Testis (tissue), 3 donors: ENCODE data around the gene FXYD2. TPM values are rescaled to one million over a fixed set of nuclear protein-coding genes. Genes with fewer than 3 reads are reported as not detected.
A peak's percentile ranks its signal among the peaks of the same experiment; 100 is the strongest.

Source experiments
- DNase-seq: peaks from one replicate; pipeline ENCODE4 v3.0.0-alpha.2; 2019
- H3K27ac ChIP-seq, 2 donors: fragments of 200-600 bp; sonication (generic); one replicate each; pipeline ENCODE4 v1.5.1; 2019
- H3K27me3 ChIP-seq: fragments of 200-600 bp; sonication (generic); one replicate; pipeline ENCODE4 v1.5.1; 2019
- H3K36me3 ChIP-seq: fragments of 200-600 bp; sonication (generic); one replicate; pipeline ENCODE4 v1.5.1; 2017; ENCODE audit warnings: low read depth; ENCODE audit errors: missing control alignments
- H3K4me1 ChIP-seq: fragments of 200-600 bp; sonication (generic); one replicate; pipeline ENCODE4 v1.5.1; 2019
- H3K4me3 ChIP-seq, 2 donors: fragments of 200-600 bp; sonication (generic); one replicate each; pipeline ENCODE4 v1.5.1; 2017 to 2019
- H3K9me3 ChIP-seq: fragments of 200-600 bp; sonication (generic); one replicate; pipeline ENCODE4 v1.5.1; 2017
- POLR2A ChIP-seq: fragments of 450-650 bp; IDR thresholded peaks from one replicate; pipeline ENCODE4 v1.6.1; 2017; ENCODE audit warnings: antibody characterized with exemption, mild to moderate bottlenecking, moderate library complexity
- WGBS, 2 donors: methylation state at CpG; one replicate each; pipeline ENCODE4 v1.1.5; 2018; 5-methylcytosine and 5-hydroxymethylcytosine counted together
- intact Hi-C: fragments of 100-400 bp; cut with DNase I; formaldehyde crosslinking; loops from one replicate; pipeline ENCODE4 v1.15.1; 2023; ENCODE audit warnings: low total_unique reads
- polyA plus RNA-seq: library from polyadenylated mRNA; stranded (reverse); fragments of 350-450 nt; fragmentation: Illumina TruSeq; extraction: RNeasy Lipid Tissue Mini Kit (QIAGEN cat#74804); gene quantifications from one replicate; pipeline ENCODE4 v1.2.3, GENCODE V29; 2014; ENCODE audit warnings: low read depth, low replicate concordance; ENCODE audit not compliant: insufficient read depth
- total RNA-seq, 2 donors: library from RNA; depleted of rRNA; stranded (reverse); fragments of >200 nt; gene quantifications; one replicate each; pipeline ENCODE4 v1.2.3, GENCODE V29; 2016
- TF ChIP-seq, protein P1 (sequence below), 3 experiments: fragments of 450-650 bp in 2 of 3; fragments of 200-600 bp in 1 of 3; sonication (generic) in 1 of 3; IDR thresholded peaks; one replicate each; pipeline ENCODE4 v1.5.1; 2016 to 2019; ENCODE audit warnings: antibody characterized with exemption in 3 of 3, mild to moderate bottlenecking in 2 of 3, moderate library complexity in 1 of 3

FXYD2 gene
- total and polyA plus RNA-seq, 3 donors from 2014 or later = 5.3 to 8.3 (median 7.6) TPM

DNA sequence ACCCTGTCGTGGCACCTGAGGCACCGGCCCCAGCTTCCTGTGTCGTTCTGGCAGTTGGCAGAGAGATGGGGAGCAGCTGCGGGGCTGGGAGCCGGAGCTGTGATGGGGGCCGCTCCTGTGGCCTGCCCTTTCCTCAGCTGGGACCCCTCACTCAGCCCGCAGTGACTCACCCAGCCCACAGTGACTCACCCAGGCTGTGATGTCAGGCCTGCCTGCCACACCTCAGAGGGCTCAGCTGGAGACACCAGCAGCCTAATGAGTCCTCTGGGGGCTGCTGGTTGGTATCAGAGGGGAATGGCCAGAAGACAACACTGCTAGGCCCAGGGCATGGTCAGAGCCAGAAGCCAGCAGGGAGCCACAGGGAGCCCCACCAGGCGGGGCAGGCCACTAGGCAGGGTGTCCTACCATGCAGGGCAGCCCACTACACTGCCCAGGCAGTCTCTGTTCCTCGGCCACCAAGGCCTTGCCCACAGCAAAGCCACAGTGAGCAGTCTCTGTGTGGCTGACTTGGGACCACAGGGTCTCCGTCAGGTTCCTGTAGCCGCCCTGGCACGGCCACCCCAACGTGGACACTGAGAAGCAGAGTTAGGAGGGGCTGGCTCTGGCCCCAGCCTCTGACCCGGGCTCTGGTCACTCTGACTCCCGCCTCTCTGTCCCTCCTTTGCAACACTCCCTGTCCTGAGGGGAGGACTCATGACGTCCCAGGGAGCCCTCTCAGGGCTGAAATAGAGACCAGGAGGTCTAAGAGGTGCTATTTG is 4.2 kb upstream of the FXYD2 start:
- Histone ChIP-seq H3K9me3 (no peaks in the 10 kb centered on the region), H3K36me3 (no peaks in the 10 kb centered on the region), H3K4me1 (peaks cover 61% of the 10 kb centered on the region), H3K4me3 (no peak overlapping the region), H3K27ac (peak overlapping the region in 1 of 2 donors; percentile 53), H3K27me3 (no peaks in the 10 kb centered on the region)
- intact Hi-C loops = no loop called here
- peak; percentile 20 for DNase-seq
- 29 to 63% methylated on average over 3 to 16 of the region's 16 CpGs for WGBS, 2 donors
- TF ChIP-seq, protein P1, sequence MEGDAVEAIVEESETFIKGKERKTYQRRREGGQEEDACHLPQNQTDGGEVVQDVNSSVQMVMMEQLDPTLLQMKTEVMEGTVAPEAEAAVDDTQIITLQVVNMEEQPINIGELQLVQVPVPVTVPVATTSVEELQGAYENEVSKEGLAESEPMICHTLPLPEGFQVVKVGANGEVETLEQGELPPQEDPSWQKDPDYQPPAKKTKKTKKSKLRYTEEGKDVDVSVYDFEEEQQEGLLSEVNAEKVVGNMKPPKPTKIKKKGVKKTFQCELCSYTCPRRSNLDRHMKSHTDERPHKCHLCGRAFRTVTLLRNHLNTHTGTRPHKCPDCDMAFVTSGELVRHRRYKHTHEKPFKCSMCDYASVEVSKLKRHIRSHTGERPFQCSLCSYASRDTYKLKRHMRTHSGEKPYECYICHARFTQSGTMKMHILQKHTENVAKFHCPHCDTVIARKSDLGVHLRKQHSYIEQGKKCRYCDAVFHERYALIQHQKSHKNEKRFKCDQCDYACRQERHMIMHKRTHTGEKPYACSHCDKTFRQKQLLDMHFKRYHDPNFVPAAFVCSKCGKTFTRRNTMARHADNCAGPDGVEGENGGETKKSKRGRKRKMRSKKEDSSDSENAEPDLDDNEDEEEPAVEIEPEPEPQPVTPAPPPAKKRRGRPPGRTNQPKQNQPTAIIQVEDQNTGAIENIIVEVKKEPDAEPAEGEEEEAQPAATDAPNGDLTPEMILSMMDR (IDR thresholded peaks at IDR 0.05) = no peak
- no peak for TF ChIP-seq POLR2A

DNA sequence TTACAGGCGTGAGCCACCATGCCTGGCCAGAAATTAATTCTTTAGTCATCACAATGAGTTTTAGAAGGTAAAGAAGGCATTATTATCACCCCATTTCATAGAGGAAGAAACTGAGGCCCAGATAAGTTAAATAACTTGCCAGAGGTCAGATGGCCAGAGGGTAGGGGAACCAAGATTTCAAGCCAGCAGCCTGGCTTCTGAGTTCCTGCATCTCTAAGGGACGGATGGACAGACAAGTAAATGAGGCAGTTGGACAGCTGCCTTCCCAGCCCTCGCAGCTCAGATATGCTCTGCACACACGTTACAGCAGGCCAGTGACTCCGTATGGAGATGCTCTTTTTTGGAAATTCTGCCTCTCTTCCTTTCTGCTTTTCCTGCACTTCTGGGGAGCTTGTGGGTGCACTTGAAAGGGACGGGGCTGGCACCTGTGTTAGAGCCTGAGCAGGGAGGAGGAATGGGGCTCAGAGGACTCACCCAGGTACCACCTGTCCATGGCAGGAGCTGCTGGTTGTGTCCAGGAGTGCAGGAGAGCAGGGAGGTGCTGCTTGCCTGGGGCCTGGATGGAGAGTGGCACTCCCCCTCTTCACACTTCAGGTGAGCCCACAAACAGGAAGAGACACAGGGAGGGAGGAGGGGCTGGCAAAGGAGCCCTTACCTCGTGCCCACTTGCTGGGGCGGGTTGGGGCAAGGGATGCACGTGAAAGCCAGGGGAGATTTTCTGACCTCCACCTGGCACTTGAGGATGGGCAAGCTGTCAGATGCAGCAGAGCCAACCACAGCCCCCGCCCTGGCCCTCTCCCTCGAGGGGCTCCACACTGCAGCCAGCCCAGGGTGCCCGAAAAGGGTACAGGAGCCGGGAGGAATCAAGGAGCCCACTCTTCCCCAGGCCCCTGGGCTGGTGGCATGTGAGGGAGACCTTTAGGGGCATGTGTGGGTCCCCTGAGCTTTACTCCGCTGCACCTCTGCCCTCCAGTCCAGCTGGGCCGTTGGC is 3.3 kb upstream of the FXYD2 start:
- Histone ChIP-seq H3K27me3 (no peaks in the 10 kb centered on the region), H3K27ac (no peak overlapping the region)

DNA sequence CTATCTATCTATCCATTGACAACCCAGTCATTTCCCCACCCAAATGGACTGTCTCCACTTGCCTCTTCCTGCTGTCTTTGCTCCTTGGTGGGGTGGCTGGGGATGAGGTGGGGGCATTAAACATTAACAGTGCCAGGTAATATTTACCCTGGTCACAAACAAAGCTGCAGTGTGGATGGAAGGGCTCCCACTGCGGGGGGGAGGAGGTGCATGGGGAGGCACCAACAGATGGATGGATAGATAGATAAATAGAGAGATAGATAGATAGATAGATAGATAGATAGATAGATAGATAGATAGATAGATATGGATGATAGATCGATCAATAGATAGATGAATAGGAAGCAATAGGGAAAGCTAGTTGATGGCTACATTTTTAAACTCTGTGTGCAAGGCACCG is 2.3 kb upstream of the FXYD2 start:
- Histone ChIP-seq H3K4me3 (no peak overlapping the region), H3K27me3 (no peaks in the 10 kb centered on the region), H3K36me3 (no peaks in the 10 kb centered on the region), H3K9me3 (no peaks in the 10 kb centered on the region), H3K4me1 (peaks cover 47% of the 10 kb centered on the region), H3K27ac (no peak overlapping the region)
- TF ChIP-seq, protein P1 (IDR thresholded peaks at IDR 0.05) = no peak
- TF ChIP-seq POLR2A = no peak
- intact Hi-C loops = no loop called here
- no peak for DNase-seq
- WGBS, 2 donors = 89 to 90% methylated on average over 3 of the region's 3 CpGs

More for the DNA sequence above, 3.3 kb upstream of the FXYD2 start:
- Histone ChIP-seq H3K36me3 (no peaks in the 10 kb centered on the region), H3K9me3 (no peaks in the 10 kb centered on the region), H3K4me1 (peaks cover 57% of the 10 kb centered on the region), H3K4me3 (no peak overlapping the region)
- intact Hi-C loops = no loop called here
- peak; percentile 14 for DNase-seq
- 76 to 85% methylated on average over 6 to 15 of the region's 15 CpGs for WGBS, 2 donors
- no peak for TF ChIP-seq POLR2A
- TF ChIP-seq, protein P1 (IDR thresholded peaks at IDR 0.05) = no peak

DNA sequence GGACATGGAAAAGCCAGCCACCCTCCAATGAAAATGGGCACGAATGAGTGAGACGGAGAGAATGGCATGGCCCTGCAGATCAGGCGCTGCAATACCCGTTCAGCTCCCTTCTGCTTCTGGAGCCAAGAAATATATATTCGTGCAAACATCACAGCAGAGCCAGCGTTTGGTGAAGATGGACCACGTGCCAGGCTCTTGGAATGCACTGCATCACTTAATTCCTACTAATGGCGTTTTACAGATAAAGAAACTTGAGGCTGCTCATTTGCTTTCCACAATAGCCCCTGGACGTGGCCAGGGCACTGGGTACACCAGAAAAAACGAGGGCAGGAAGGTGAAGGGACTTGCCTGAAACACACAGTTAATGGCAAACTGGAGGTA is 1.6 kb upstream of the FXYD2 start:
- peaks cover 44% of the 10 kb centered on the region for H3K4me1 ChIP-seq
- WGBS, 2 donors = 74 to 87% methylated on average over 10 of the region's 10 CpGs
- intact Hi-C loops = no loop called here
- TF ChIP-seq POLR2A = no peak
- TF ChIP-seq, protein P1 (IDR thresholded peaks at IDR 0.05) = no peak
- H3K27me3 ChIP-seq = no peaks in the 10 kb centered on the region
- no peak overlapping the region for H3K4me3 ChIP-seq
- H3K9me3 ChIP-seq = no peaks in the 10 kb centered on the region
- no peaks in the 10 kb centered on the region for H3K36me3 ChIP-seq
- peak; percentile 11 for DNase-seq
- no peak overlapping the region for H3K27ac ChIP-seq
